Muscle layer of duodenum (tissue), 2 donors: ENCODE results near the gene SLC43A1.

ENCODE experiments used
- H3K27ac ChIP-seq: one replicate; pipeline ENCODE4 v1.7.0; 2013; ENCODE audit warnings: mild to moderate bottlenecking, low read length
- H3K27me3 ChIP-seq: one replicate; pipeline ENCODE4 v1.7.0; 2013; ENCODE audit warnings: low read depth, mild to moderate bottlenecking, control low read depth, low read length
- H3K36me3 ChIP-seq, 2 donors: one replicate each; pipeline ENCODE4 v1.7.0; 2013; ENCODE audit warnings: low read length in 2 of 2, control low read depth in 1 of 2, mild to moderate bottlenecking in 1 of 2; ENCODE audit not compliant: insufficient read depth in 2 of 2, control insufficient read depth in 1 of 2
- H3K4me1 ChIP-seq, 2 donors: one replicate each; pipeline ENCODE4 v1.7.0; 2013; ENCODE audit warnings: low read length in 2 of 2, mild to moderate bottlenecking in 2 of 2, control low read depth in 1 of 2, moderate library complexity in 1 of 2; ENCODE audit not compliant: insufficient read depth in 2 of 2, control insufficient read depth in 1 of 2
- H3K4me3 ChIP-seq, 2 donors: one replicate each; pipeline ENCODE4 v1.7.0; 2013; ENCODE audit warnings: low read length in 2 of 2, low read depth in 1 of 2, mild to moderate bottlenecking in 1 of 2
- H3K9me3 ChIP-seq, 2 donors: one replicate each; pipeline ENCODE4 v1.7.0; 2013; ENCODE audit warnings: low read length in 2 of 2, control low read depth in 1 of 2, mild to moderate bottlenecking in 1 of 2; ENCODE audit not compliant: control insufficient read depth in 1 of 2
- donor health status: healthy.

SLC43A1 gene

DNA sequence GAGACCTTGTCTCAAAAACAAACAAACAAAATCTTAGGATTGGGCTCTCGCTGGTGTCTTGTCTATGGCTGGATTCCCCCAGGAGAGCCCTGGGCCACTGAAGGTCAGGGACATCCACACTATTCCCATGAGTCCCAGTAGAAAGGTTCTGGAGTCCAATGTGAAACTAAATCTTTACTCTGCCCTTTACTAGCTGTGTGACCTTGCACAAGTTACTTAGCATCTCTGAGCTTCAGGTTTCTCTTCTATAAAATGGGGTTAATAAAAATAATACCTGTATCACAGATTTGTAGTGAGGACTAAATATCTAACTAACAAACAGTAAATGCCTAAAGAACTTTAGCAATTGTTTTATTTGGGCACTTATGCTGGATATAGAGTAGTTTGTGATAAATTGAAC lies 9.0 kb downstream of the SLC43A1 start:
- H3K27me3 ChIP-seq: no peaks in the 10 kb centered on the region
- H3K27ac ChIP-seq: no peak overlapping the region
- H3K4me3 ChIP-seq: no peak overlapping the region
- H3K9me3 ChIP-seq: no peaks in the 10 kb centered on the region
- H3K36me3 ChIP-seq: no peaks in the 10 kb centered on the region
- H3K4me1 ChIP-seq: no peaks in the 10 kb centered on the region

DNA sequence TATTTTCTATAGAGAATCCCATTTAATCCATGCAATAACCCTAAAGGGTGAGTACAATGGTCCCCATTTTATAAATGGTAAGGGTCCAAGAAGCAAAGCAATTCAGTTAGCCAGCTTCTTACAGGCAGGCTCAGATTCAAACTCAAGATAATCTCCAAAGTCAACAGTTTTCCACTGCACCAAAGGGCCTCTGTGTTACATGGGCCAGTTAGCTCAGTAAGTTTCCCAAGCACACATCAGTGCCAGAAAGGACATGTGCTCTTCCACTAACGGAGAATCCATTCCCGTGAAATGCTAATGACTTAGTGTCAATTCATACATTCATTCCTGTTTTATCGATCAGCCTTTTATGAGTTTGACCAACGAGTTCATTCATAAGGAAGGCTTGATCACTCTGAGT lies 11.0 kb downstream of the SLC43A1 start:
- no peaks in the 10 kb centered on the region for H3K36me3 ChIP-seq
- peaks cover 0 to under 1% of the 10 kb centered on the region in 2 donors for H3K4me1 ChIP-seq
- H3K9me3 ChIP-seq: no peaks in the 10 kb centered on the region
- no peak overlapping the region for H3K4me3 ChIP-seq
- H3K27ac ChIP-seq: no peak overlapping the region
- H3K27me3 ChIP-seq: no peaks in the 10 kb centered on the region

- H3K9me3 ChIP-seq: no peaks in the 10 kb centered on the region
- no peak overlapping the region for H3K27ac ChIP-seq
- no peak overlapping the region for H3K4me3 ChIP-seq
- peaks cover 3 to 7% of the 10 kb centered on the region in 2 donors for H3K4me1 ChIP-seq
- no peaks in the 10 kb centered on the region for H3K27me3 ChIP-seq
- no peaks in the 10 kb centered on the region for H3K36me3 ChIP-seq
Measured at GRCh38 chr11:57502870-57503269, 12.6 kb downstream of the SLC43A1 start.

GRCh38 chr11:57502376-57502775 lies 13.1 kb downstream of the SLC43A1 start:
- no peaks in the 10 kb centered on the region for H3K9me3 ChIP-seq
- H3K36me3 ChIP-seq: no peaks in the 10 kb centered on the region
- no peak overlapping the region for H3K4me3 ChIP-seq
- H3K27me3 ChIP-seq: no peaks in the 10 kb centered on the region
- no peak overlapping the region for H3K27ac ChIP-seq
- H3K4me1 ChIP-seq: peaks cover 3 to 7% of the 10 kb centered on the region in 2 donors

- no peaks in the 10 kb centered on the region for H3K27me3 ChIP-seq
- no peaks in the 10 kb centered on the region for H3K36me3 ChIP-seq
- no peak overlapping the region for H3K4me3 ChIP-seq
- H3K9me3 ChIP-seq: no peaks in the 10 kb centered on the region
- H3K27ac ChIP-seq: no peak overlapping the region
- peaks cover 3 to 7% of the 10 kb centered on the region in 2 donors for H3K4me1 ChIP-seq
Measured at GRCh38 chr11:57501953-57502352, 13.5 kb downstream of the SLC43A1 start.

- H3K9me3 ChIP-seq: no peaks in the 10 kb centered on the region
- H3K27ac ChIP-seq: no peak overlapping the region
- H3K27me3 ChIP-seq: no peaks in the 10 kb centered on the region
- H3K4me1 ChIP-seq: peaks cover 3 to 7% of the 10 kb centered on the region in 2 donors
- H3K36me3 ChIP-seq: peaks cover 0 to 2% of the 10 kb centered on the region in 2 donors
- no peak overlapping the region for H3K4me3 ChIP-seq
Measured at GRCh38 chr11:57500926-57501325, 14.6 kb downstream of the SLC43A1 start.

- Histone ChIP-seq H3K9me3 (no peaks in the 10 kb centered on the region), H3K4me3 (no peak overlapping the region), H3K27me3 (no peaks in the 10 kb centered on the region), H3K27ac (no peak overlapping the region), H3K36me3 (peaks cover 0 to 5% of the 10 kb centered on the region in 2 donors), H3K4me1 (peaks cover 3 to 7% of the 10 kb centered on the region in 2 donors)
Measured at GRCh38 chr11:57500515-57500914, 15.0 kb downstream of the SLC43A1 start.

GRCh38 chr11:57499983-57500461 lies 15.5 kb downstream of the SLC43A1 start:
- peaks cover 0 to 5% of the 10 kb centered on the region in 2 donors for H3K36me3 ChIP-seq
- H3K27me3 ChIP-seq: no peaks in the 10 kb centered on the region
- H3K4me1 ChIP-seq: peaks cover 3 to 7% of the 10 kb centered on the region in 2 donors
- peak overlapping the region; percentile 34 to 41 for H3K4me3 ChIP-seq
- H3K9me3 ChIP-seq: no peaks in the 10 kb centered on the region
- H3K27ac ChIP-seq: no peak overlapping the region

DNA sequence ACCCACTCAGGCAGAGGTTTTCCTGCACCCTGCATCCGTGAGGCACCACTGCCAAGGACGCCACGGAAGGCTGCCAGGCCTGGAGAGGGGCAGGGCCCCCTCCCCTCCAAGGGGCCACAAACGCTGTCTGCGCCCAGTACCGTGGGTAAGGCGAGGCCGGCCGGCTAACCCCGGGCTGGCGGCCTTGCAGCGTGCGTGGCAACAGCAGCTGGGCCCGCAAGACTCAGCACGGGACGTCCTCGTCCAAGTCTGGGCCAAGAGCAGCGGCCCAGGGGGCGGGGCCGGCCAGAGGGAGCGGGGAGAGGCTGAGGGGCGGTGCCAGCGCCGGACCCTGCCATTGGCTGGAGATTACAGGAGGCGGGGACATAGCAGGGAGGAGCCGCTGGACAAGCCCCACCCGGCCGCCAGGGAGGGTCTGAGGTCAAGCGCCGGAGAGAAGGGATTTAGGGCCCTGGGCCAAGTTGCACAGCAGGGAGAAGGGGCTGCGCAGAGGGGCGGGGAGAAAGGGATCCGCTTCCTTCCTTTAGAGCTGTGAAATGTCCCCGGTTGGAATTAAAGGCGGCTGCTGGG lies 16.0 kb downstream of the SLC43A1 start:
- peaks cover 0 to 5% of the 10 kb centered on the region in 2 donors for H3K36me3 ChIP-seq
- H3K4me3 ChIP-seq: peak overlapping the region; percentile 34 to 41
- no peaks in the 10 kb centered on the region for H3K27me3 ChIP-seq
- H3K27ac ChIP-seq: no peak overlapping the region
- H3K4me1 ChIP-seq: peaks cover 3 to 7% of the 10 kb centered on the region in 2 donors
- no peaks in the 10 kb centered on the region for H3K9me3 ChIP-seq

DNA sequence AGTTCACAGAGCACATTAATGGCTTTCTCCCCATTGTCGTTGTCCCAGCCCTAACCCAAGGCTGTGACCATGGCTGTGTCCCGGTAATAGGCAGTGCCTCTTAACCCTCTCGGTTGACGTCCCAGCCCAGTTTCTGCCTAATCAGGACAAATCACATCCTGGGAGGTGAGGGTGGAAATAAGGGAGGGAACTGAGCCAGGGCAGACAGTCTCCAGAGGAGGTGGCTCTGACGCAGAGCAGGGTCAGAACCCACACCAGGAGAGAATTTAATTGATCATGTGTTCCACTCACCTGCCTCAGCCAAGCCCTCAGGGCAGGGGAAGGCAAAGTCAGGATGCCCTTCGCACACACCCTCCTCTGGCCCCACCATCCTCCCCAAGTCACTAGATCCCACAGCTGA lies 17.0 kb downstream of the SLC43A1 start:
- no peaks in the 10 kb centered on the region for H3K9me3 ChIP-seq
- peaks cover 0 to 11% of the 10 kb centered on the region in 2 donors for H3K36me3 ChIP-seq
- H3K4me1 ChIP-seq: peaks cover 3 to 7% of the 10 kb centered on the region in 2 donors
- H3K4me3 ChIP-seq: no peak overlapping the region
- H3K27me3 ChIP-seq: no peaks in the 10 kb centered on the region
- no peak overlapping the region for H3K27ac ChIP-seq

- Histone ChIP-seq H3K27me3 (no peaks in the 10 kb centered on the region), H3K27ac (no peak overlapping the region), H3K9me3 (no peaks in the 10 kb centered on the region), H3K4me3 (no peak overlapping the region), H3K36me3 (peaks cover 0 to 11% of the 10 kb centered on the region in 2 donors), H3K4me1 (peaks cover 3 to 7% of the 10 kb centered on the region in 2 donors)
Measured at GRCh38 chr11:57497303-57498247, 17.9 kb downstream of the SLC43A1 start.
